ENCODE results near the gene NANOS2.

NANOS2 gene

DNA sequence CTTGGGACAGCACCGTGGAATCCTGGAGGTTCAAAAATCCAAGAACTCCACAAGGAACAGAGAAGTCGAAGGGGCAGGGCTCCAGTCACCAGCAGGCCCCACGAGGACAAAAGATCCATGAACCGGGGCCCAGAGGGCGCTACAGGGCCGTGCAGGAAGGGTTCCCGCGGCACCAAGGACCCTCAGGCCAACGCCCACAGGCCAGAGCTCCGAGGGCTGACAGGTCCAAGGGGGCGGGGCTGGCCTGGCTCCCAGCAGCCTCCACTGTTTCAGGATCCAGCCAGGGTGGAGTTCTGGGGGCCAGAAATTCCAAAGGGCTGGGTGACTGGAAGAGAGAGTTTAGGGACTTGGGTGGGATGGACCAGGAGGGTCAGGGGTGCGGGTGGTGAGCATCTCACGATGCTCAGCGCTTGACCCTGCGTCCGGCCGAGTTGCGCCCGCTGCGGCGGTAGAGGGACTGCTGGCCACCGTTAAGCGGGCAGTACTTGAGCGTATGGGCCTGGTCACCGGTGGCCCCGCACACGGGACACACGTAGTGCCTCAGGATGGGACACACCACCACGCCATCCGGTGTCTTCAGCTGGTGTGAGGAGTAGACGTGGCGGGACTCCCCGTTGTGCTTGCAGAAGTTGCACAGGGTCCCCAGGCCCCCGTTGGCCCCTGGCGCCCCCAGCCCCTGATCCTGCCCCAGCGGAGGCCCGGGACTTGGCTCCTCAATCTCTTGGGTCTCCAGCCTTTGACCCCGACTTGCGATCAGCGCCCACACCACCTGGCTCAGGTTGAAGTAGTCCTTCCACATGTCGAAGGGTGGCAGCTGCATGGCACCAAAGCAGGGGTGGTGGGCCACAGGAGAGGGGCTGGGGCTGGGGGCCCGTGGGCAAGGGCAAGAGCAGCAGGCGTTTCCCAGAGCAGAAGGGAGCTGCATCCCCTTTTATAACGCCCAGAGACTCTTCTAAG lies at the start of gene NANOS2:
NANOS2 (minus strand) TSS at position 905 of the 957 bp plus-strand sequence; CDS start at position 820, 85 bp downstream.
- DNase-seq = peak; percentile 73

DNA sequence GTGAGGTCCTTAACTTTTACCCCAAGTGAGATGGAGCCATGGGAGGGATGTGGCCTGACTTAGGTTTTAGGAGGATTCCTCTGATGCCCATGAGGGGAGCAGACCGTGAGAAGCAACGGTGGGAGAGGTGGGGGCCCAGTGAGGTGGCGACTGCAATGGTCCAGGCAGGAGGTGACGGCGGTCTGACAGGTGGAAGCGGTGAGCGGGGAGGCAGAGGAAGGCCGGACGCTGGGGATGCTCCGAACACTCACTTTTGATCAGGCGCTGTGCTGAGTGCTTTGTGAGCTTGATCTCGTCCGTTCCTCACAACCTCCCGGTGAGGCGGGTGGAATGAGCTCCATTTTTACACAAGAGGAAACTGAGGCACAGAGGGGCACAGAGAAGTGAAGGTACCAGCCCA lies 47.4 kb upstream of the NANOS2 start:
- no peak for DNase-seq

DNA sequence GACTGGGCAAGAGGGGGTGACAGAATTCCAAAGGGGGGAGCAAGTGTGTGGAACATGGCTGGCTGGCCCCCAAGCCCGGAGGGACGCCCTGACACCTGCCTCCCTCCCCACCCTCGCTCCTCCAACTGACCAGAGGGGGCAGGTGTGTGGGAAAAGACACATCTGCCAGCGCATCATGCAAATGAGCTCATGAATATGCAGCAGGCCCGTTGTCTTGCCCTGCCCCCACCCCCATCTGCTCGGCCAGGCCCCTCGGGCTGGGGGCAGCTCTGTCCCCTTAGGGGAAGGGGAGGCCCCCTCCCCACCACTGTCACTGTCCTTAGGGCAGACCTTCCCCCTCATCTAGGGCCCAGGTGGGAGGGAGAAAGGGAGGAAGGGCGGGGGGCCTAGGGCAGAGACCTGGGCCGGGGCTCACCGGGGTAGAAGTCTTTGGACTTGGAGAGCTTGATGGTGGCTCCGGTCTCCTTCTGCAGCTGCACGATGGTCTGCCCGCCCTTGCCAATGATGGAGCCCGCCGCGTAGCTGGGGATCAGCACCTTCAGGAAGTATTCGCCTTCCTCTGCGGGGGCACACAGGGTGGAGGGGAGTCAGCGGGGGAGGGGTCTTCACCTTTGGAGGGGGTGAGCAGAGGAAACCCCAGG lies 46.1 kb upstream of the NANOS2 start:
- no peak for DNase-seq

DNA sequence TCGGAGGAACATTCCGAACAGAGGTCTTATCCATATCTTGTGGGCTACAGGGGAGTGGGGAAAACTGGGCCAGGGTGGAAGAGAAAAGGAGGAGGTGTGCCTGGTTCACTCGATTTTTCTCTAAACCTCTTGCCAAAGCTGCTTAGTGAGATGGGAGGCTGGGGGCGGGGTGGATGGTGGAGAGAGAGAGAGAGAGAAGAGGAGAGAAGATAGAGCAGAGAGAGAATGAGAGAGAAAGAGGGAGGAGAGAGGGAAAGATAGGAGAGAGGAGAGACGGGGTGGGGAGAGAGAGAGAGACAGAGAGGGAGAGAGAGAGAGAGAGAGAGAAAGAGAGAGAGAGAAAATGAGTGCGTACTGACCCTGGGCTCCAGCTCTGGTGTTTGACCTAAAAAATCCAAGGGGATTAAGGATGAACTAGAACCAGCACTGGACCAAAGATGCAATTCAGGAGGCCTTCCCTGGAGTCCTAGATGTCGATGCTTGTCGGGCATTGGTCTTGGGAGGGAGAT lies 45.0 kb upstream of the NANOS2 start:
- DNase-seq = no peak

DNA sequence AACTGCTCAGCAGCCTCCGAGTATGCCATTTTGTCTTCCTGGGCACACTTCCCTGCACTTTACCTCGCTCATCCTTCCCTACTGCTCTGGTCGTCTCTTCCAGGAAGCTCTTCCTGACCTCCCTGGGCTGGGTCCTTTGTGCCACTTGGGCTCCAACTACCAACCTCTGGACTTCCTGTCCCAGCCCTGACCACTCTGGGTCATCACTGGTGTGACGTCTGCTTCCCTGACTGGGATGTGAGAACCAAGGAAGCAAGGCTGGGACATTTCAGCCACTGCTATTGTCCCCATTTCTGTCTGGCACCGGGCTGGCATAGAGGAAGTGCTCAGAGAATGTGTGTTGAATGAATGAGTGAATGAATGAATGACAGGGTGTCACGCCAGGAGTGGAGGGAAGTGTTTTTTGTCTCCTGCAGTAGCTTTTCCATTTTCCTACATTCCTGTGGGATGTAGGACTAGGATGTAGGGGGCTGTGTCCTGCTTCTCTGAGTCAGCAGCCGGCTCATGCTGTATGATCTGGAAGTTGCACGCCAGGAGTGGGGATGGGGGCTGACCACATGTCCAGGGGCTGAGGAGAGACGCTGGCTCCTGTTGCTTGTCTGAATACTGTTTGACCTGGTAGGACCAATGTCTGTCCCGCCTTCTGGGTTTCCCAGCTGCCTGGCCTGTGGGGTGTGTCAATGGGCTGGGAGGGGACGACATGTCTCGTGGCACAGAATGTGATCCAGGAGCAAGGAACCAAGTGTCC lies 44.4 kb upstream of the NANOS2 start:
- no peak for DNase-seq

GRCh38 chr19:45958320-45958719 lies 43.7 kb upstream of the NANOS2 start:
- no peak for DNase-seq

- DNase-seq = no peak
These were observed 41.5 kb upstream of the NANOS2 start for GRCh38 chr19:45955905-45956608.

GRCh38 chr19:45954156-45954555 lies 39.6 kb upstream of the NANOS2 start:
- no peak for DNase-seq

DNA sequence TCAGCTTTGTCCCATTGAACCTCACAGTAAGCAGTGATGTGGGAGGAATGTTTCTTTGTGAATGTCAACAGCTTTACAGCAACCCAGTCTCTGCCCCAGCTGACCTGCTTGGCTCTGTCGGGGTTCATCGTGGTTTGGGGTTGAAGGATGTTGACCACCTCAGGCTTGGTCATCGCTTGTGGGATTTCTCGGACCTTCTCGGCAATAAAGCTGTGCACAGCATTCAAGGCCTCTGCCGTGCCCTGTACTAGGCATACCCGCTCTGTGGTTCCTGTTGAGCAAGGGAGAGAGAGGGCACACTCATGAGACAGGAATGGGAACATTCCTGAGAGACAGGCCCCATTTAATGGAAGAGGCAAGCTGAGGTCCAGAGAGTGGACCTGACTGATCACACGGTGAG lies 39.1 kb upstream of the NANOS2 start:
- no peak for DNase-seq

DNA sequence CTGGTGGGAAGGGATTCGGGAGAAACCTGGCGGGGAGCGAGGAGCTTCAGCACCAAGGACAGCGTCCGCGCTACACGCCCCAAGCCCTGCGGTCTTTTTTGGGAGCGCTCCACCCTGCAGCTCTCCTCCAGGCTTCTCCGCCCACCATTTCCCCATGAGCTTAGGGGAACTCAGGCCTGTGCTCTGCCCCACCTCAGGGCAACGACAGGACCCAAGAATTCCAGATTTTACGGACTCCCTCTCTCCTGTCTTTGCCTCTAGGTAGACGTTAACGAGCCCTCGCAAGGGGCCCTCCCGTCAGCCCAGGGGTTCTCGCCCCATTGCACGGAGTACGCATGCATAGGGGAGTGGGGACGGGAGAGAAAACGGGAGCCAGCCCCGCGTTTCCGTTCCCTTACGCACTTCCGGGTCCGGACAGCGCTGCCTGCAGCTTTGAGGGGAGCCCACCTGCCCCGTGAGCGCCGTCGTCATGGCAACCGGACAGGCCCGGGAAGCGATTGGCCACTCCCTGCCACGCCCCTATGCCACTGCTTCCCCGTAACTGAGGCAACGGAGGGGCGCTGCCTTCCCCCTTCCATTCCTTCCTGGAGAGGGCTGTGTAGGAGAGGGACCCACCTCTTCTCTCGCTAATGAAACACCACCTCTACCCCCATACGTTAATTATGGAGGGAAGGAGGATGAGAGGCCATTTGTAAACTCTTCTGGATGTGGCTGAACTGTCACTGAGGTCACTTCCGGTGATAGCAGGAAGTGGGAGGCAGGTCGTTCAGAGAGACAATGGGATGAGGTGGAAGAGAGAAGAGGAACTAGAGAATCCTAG lies 38.3 kb upstream of the NANOS2 start:
- DNase-seq = peak; percentile 83

GRCh38 chr19:45952341-45952685 lies 37.7 kb upstream of the NANOS2 start:
- no peak for DNase-seq

DNA sequence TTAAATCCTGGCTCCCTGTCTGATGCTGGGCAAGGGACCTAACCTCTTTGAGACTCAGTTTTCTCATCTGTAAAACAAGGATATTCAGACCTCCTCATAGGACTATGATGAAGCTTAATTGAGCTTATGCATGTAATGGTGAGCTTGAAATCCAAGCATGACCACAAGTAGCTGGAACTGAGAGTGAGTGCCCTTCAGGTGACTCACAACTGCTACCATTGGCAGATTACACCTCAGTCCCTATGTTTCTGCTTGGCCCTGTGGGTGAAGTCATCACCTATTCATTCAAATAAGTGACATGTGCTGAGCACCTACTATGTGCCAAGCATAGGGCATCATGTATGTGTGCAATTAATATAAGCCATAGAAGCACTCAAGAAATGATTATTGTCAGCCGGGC lies 33.3 kb upstream of the NANOS2 start:
- no peak for DNase-seq

DNA sequence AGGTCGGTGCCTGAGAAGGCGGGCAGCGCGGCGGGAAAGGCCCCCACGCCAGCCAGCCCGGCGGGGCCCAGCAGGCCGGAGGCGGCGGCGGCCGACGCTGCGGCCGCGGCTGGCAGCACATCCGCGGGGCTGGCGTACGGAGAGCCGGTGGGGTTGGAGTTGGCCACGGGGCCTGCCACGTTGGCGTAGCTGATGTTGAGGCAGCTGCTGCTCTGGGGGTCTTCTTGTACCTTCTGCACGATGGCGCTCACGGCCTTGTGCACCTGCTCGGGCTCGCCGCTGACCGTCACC lies 25.9 kb upstream of the NANOS2 start:
- no peak for DNase-seq

GRCh38 chr19:45939792-45940514 lies 25.4 kb upstream of the NANOS2 start:
- no peak for DNase-seq

DNA sequence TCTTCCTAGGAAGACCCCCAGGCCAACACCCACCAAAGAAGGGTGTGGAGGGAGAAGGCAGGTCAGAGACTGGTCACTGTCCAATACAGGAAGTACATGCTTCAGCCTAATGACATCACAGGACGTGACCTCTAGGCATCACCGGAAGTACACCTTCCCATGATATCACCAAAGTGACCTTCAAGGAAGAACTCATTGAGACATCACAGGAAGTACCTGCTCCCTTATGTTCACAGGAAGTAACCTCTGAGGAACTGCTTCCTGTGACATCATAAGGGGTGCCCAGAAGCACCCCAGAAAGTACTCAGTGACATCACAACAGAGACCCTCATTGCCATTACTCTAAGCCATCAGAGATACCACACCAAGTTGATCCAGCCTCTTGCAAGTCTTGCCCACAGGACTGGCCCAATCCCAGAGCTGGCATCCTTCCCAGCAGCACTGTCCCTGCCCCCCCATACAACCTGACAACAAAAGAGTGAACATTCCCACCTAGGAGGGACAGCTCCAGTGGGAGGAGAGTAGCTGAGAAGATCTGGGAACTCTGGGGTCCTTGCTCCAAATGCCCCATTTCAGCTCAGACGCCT lies 24.2 kb upstream of the NANOS2 start:
- no peak for DNase-seq

- peak; percentile 20 for DNase-seq
These were observed 20.7 kb upstream of the NANOS2 start for GRCh38 chr19:45935267-45935666.

GRCh38 chr19:45934551-45935230 lies 20.1 kb upstream of the NANOS2 start:
- peak; percentile 24 for DNase-seq

DNA sequence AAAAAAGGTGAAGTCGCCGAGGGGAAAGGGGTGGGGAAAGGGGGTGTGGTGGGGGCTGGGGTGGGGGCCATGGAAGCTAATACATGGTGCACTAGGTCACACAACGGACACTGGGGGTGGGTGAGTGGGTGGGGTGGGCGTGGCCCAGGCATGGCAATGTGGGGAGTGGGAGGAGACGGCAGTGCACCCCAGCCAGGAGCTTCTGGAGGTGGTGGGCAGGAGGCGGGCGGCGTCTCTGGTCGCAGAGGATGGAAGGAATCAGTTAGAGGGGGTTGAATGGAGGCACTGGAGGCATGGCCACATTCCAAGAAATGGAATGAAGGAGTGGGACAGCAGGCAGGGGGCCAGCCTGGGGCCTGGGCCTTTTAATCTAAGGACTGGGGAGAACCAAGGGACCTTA lies 19.2 kb upstream of the NANOS2 start:
- no peak for DNase-seq

DNA sequence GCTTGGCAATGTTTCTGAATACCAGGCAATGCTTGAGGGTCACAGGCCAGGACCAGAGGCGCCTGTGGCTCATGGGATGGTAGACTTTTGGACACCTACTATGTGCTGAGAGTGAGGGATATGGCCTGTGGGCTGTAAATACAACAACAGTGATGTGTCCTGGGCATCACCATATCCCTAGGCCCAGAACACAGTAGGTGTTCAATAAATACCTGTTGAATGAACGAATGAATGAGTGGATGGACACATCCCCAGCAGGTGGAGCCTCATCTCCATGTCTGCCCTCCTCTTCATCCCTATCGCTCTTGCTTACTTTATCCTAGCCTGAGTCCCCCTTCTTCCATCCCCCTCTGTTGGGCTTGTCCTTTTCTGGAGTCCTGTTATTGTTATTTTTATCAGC lies 16.5 kb upstream of the NANOS2 start:
- no peak for DNase-seq

- DNase-seq = no peak
These were observed 14.7 kb upstream of the NANOS2 start for GRCh38 chr19:45929247-45929646.
